Epithelial cell of prostate (primary cell): ENCODE measurements around the gene APPBP2.
A peak's percentile ranks its signal among the peaks of the same experiment; 100 is the strongest.
"Not testable (repeated sequence)": the region's sequence is repeated elsewhere in the genome, so short reads cannot be mapped to it uniquely, and the experiment has no call there.

Experiments used
- DNase-seq: peaks from one replicate; pipeline ENCODE4 v3.0.0-alpha.2; 2011; ENCODE audit warnings: low read depth, low spot score
- H3K27ac ChIP-seq: fragments of 450-650 bp; 2 replicates; pipeline ENCODE4 v1.5.1; 2017; ENCODE audit warnings: mild to moderate bottlenecking

The APPBP2 gene

GRCh38 chr17:60525685-60526514 is at the start of gene APPBP2:
Gene APPBP2 (minus strand): TSS chr17:60526242. CDS start chr17:60525931, 311 bp downstream.
- peak within 1 kb of the TSS; percentile 93 for H3K27ac ChIP-seq
- no peak for DNase-seq

- DNase-seq = no peak
- H3K27ac ChIP-seq = no peak overlapping the region
These were observed 47.4 kb upstream of the APPBP2 start for GRCh38 chr17:60573236-60574051.

- H3K27ac ChIP-seq = no peak overlapping the region
- DNase-seq = no peak
These were observed 39.2 kb upstream of the APPBP2 start for GRCh38 chr17:60565233-60565632.

DNA sequence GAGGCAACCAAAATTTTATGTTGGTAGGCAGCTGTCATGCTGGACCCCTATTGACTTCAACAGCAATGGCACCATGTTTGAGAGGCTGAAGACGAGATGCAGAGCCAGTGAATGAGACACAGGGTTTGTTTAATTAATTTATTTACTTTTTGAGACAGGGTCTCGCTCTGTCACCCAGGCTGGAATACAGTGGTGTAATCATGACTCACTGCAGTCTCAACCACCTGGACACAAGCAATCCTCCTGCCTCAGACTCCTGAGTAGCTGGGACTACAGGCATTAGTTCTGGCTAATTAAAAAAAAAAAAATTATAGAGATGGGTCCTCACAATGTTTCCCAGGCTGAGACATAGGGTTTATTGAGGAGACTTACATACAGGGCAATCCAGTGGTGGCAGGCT is 37.7 kb upstream of the APPBP2 start:
- H3K27ac ChIP-seq = no peak overlapping the region
- DNase-seq = no peak

GRCh38 chr17:60562421-60562820 is 36.4 kb upstream of the APPBP2 start:
- DNase-seq = no peak
- no peak overlapping the region for H3K27ac ChIP-seq

DNA sequence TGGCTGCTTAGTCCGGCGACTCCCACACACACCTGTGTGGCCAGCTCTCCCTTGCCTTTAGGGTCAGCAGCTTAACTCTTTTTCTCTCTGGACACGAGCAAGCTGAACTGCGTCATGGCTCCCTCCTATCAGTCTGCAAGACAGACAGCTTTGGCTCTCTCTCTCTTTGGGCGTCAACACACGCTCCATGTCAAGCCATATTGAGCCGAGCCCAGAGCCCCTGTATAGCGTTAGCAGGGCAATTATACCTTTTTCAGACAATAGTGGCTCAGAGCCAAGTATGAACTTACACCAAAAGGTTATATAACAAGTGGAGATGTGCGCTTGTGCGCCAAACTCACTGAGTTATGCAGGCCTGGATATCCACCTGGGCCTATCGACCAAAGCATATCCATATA is 34.8 kb upstream of the APPBP2 start:
- no peak for DNase-seq
- H3K27ac ChIP-seq = no peak overlapping the region

DNA sequence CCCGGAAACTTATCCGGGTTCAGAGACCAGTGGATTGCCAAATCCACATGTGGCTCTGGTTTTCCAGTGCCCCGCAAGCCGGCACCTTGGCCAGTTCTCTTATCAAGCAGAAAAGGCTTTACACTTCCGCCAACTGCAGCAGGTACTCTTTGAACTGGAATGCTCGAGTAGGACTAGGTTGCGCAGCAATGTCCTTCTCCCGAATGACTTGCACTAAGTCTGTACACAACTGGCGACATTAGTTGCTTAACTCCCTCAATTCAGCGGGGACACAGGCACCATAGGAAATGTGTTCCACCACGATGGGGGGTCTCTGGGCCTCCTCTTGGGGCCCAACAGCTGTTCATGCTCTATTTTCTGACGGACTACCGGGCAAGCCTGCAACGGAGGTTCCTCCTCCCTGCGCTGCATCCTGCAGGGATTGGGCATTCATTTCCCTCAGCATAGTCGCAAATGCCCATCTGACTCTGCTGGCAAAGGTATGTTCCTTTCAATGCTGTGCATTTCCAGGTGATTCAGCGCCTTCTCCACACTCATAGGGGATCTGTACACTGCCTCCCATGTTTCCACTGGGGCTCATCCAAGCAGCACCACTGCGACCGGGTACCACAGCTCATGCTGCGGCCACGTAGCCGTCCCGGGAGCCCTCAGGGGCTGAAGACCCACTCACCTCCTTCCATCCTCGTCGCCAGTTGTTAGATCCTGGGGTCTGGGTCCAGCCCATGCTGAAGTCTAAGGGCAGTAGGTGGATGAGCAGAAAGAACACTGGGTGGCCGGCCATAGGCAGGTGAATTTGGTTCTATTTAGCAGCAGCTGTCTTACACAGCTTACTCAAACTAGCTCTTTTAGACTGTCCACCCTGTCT is 34.2 kb upstream of the APPBP2 start:
- H3K27ac ChIP-seq = no peak overlapping the region
- no peak for DNase-seq

- no peak for DNase-seq
- no peak overlapping the region for H3K27ac ChIP-seq
These were observed 33.6 kb upstream of the APPBP2 start for GRCh38 chr17:60559659-60559994.

- no peak for DNase-seq
- H3K27ac ChIP-seq = no peak overlapping the region
These were observed 31.8 kb upstream of the APPBP2 start for GRCh38 chr17:60557805-60558204.

- no peak for DNase-seq
- H3K27ac ChIP-seq = no peak overlapping the region
These were observed 29.7 kb upstream of the APPBP2 start for GRCh38 chr17:60555786-60556185.

GRCh38 chr17:60554377-60554788 is 28.3 kb upstream of the APPBP2 start:
- no peak overlapping the region for H3K27ac ChIP-seq
- no peak for DNase-seq

DNA sequence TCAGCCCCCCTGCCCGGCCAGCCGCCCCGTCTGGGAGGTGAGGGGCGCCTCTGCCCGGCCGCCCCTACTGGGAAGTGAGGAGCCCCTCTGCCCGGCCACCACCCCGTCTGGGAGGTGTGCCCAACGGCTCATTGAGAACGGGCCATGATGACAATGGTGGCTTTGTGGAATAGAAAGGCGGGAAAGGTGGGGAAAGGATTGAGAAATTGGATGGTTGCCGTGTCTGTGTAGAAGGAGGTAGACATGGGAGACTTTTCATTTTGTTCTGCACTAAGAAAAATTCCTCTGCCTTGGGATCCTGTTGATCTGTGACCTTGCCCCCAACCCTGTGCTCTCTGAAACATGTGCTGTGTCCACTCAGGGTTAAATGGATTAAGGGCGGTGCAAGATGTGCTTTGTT is 26.2 kb upstream of the APPBP2 start:
- H3K27ac ChIP-seq = not testable (repeated sequence)

DNA sequence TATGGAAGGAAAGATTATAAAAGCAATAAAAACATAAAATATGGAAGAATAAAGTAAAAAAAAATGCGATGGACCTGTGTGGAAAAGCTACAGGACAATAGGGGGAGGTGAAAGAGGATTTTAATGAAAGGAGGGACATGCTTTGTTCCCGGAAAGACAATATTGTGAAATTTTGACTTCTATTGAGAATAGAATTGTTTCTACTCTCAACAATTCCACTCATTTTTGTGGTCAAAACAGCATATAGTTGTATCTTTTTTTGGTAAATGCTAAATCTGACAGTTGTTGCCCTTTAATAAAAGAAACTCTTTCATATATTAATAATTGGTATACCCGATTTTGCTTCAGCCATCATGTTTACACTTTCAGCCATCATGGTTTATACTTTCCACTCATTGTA is 22.9 kb upstream of the APPBP2 start:
- no peak overlapping the region for H3K27ac ChIP-seq
- no peak for DNase-seq

More for the DNA sequence above, 26.2 kb upstream of the APPBP2 start:
- DNase-seq = not testable (repeated sequence)

DNA sequence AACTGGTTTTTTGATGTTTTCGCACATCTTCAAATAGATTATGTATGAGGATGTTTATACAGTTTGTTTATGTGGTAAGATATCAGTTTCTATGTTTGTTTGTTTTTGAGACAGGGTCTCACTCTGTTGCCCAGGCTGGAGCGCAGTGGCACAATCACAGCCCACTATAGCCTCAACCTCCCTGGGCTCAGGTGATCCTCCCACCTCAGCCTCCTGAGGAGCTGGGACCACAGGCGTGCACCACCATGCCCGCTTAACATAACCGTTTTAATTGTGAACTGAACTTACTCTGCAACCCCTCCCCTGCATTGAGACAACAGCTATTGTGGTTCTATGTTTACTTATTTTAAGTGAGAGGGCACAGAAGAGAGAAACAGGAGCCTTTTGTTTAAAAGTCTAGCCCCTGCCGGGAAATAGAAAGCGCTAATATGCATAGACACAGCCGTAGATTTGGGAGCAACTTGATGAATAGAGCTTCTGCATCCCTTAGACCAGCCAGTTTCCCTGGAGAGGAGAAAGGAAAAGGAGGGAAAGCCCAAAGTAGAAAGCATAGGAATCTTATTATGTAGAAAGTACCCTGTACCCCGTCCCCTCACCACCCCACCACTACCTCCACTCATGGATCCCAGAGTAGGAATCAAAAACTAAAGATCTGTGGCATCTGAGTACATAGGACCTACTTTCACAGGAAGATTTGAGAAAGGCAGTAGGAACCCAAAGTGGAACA is 19.6 kb upstream of the APPBP2 start:
- H3K27ac ChIP-seq = no peak overlapping the region

DNA sequence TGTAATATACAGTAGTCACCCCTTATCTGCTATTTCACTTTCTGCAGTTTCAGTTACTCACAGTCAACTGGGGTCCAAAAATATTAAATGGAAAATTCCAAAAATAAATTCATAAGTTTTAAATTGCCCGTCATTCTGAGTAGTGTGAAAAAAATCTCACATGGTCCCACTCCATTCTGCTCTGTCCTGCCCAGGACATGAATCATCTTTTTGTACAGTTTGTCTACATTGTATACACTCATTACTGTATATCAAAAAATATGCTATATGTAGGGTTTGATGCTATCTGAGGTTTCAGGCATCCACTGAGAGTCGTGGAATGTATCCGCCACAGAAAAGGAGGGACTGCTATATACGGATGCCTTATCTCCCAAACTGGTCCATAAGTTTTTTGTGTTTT is 16.0 kb upstream of the APPBP2 start:
- H3K27ac ChIP-seq = no peak overlapping the region
- no peak for DNase-seq

More for the DNA sequence above, 19.6 kb upstream of the APPBP2 start:
- DNase-seq = no peak

- no peak overlapping the region for H3K27ac ChIP-seq
- no peak for DNase-seq
These were observed 14.4 kb upstream of the APPBP2 start for GRCh38 chr17:60540460-60540859.

GRCh38 chr17:60539807-60540206 is 13.8 kb upstream of the APPBP2 start:
- no peak for DNase-seq
- H3K27ac ChIP-seq = no peak overlapping the region

DNA sequence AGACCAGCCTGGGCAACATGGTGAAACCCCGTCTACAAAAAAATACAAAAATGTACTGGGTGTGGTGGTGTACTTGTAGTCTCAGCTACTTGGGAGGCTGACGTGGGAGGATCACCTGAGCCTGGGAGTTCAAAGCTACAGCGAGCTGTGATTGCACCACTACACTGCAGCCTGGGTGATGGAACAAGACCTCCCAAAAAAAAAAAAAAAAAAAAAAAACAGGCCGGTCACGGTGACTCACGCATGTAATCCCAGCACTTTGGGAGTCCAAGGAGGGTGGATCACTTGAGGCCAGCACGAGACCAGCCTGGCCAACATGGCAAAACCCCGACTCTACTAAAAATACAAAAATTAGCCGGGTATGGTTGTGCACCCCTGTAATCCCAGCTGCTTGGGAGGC is 12.7 kb upstream of the APPBP2 start:
- DNase-seq = no peak
- H3K27ac ChIP-seq = no peak overlapping the region

DNA sequence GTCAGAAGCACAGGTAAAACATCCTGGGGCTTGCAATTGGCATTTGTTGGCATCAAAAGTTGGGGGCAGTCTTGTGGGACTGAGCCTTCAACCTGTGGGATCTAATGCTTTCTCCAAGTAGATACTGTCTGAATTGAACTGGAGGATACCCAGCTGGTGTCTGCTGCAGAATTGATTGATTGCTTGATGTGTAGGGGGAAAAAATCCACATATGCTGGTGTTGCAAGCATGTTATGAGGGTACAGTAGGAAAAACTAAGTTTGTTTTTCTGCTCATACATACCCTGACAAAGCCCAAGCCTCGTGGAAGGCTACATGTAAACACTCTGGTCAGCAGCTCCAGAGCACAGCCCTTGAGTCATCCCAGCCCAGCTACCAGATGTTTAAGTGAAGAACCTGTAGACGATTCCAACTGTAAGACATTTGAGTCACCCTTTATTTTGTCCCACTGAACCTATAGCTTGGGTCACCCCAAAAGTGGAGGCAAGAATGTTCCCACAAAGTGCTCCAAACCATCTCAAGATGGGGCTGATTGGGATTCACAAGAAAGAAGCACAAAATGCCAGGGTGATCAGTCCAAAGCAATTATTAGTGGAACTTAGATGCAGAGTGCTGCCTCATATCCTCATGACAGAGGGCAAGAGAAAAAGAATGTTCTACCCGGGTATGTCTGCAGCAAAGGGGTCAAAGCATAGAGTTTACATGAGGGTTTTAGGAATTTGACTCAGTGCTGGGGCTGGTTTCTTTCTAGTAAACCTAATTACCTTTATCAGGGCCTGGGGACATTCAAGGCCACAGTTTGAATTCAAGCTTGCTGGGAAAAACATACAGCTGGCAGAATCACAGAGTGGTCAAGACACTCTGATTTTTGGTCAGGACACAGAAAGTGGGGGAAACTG is 9.6 kb upstream of the APPBP2 start:
- DNase-seq = no peak
- no peak overlapping the region for H3K27ac ChIP-seq
